ENCODE results near the gene NEGR1.

DNA sequence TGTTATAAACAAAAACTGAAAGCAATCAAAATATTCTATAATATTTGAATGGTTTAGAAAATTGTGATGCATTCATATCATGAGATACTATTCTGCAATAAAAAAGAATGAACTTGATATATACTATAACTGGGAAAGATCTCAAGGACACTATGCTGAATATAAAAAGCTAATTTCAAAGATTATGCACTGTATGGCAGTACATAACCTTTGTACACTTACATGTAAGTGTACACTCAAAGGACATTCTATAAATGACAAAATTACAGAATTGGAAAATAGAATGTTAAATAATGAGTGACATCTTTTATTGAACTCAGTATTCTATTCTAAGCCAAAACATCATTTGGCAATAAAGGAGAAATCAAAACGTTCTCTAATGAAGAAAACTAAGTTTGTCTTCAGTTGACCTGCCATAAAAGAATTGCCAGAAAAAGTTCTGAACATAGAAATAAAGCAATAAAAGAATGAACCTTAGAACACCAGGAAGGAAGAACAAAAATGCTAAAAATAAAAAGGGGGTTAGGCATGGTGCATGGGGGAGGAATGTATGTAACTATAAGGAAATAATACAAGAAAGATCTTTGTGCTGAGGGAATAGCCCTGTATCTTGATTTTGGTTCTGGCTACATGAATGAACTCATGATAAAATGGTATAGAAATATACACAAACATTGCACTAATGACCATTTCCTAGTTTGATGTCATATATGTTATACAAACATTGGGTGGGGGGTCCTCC lies 519.7 kb downstream of the NEGR1 start:
- TF ChIP-seq, protein P1, sequence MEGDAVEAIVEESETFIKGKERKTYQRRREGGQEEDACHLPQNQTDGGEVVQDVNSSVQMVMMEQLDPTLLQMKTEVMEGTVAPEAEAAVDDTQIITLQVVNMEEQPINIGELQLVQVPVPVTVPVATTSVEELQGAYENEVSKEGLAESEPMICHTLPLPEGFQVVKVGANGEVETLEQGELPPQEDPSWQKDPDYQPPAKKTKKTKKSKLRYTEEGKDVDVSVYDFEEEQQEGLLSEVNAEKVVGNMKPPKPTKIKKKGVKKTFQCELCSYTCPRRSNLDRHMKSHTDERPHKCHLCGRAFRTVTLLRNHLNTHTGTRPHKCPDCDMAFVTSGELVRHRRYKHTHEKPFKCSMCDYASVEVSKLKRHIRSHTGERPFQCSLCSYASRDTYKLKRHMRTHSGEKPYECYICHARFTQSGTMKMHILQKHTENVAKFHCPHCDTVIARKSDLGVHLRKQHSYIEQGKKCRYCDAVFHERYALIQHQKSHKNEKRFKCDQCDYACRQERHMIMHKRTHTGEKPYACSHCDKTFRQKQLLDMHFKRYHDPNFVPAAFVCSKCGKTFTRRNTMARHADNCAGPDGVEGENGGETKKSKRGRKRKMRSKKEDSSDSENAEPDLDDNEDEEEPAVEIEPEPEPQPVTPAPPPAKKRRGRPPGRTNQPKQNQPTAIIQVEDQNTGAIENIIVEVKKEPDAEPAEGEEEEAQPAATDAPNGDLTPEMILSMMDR (IDR thresholded peaks at IDR 0.05) = no peak
- TF ChIP-seq POLR2AphosphoS5 (IDR thresholded peaks at IDR 0.05) = no peak

Data from gastroesophageal sphincter (tissue), 3 donors.